ENCODE results near the gene FRMD4A. TPM values are rescaled to one million over a fixed set of nuclear protein-coding genes. Genes with fewer than 3 reads are reported as not detected.

The FRMD4A gene
- total RNA-seq, 1 experiment from 2014 or later: 7.0 TPM

DNA sequence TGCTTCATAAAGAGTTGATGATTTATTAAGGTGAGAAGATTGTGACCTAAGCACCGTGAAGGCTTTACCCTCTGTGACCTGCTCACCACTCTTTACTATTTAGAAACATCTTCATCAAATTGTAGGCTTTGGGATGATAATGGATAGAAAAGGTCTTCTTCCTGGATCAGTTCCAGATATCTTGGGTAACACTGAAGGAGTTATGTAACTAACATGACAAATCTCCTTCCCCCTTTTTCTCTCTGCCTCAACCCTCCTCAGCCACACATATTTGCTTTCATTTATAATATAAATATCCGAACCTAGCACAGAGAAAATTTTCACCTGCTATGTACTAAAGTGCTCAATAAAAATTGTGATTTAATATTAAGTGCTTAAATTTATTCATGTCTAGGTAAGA lies 151.5 kb downstream of the FRMD4A start:
- Mint-ChIP-seq H3K36me3 (ENCODE audit: insufficient read depth, unreplicated experiment) (no peaks in the 10 kb centered on the region), H3K27me3 (ENCODE audit: unreplicated experiment) (peaks cover 70% of the 10 kb centered on the region), H3K9me3 (ENCODE audit: low read depth, unreplicated experiment) (no peaks in the 10 kb centered on the region), H3K4me1 (ENCODE audit: low read depth, unreplicated experiment) (peaks cover 3% of the 10 kb centered on the region), H3K27ac (ENCODE audit: unreplicated experiment) (no peak overlapping the region), H3K4me3 (ENCODE audit: low read depth, unreplicated experiment) (no peak overlapping the region)
- intact Hi-C loops (cut with micrococcal nuclease; ENCODE audit: unreplicated experiment): no loop called here
- BruUV-seq (replicated peaks): no TSS peak
- DNase-seq: no peak
- CTCF ChIA-PET: no interaction called here
- TF ChIP-seq, protein P1, sequence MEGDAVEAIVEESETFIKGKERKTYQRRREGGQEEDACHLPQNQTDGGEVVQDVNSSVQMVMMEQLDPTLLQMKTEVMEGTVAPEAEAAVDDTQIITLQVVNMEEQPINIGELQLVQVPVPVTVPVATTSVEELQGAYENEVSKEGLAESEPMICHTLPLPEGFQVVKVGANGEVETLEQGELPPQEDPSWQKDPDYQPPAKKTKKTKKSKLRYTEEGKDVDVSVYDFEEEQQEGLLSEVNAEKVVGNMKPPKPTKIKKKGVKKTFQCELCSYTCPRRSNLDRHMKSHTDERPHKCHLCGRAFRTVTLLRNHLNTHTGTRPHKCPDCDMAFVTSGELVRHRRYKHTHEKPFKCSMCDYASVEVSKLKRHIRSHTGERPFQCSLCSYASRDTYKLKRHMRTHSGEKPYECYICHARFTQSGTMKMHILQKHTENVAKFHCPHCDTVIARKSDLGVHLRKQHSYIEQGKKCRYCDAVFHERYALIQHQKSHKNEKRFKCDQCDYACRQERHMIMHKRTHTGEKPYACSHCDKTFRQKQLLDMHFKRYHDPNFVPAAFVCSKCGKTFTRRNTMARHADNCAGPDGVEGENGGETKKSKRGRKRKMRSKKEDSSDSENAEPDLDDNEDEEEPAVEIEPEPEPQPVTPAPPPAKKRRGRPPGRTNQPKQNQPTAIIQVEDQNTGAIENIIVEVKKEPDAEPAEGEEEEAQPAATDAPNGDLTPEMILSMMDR (IDR thresholded peaks at IDR 0.05; ENCODE audit: unreplicated experiment): no peak

DNA sequence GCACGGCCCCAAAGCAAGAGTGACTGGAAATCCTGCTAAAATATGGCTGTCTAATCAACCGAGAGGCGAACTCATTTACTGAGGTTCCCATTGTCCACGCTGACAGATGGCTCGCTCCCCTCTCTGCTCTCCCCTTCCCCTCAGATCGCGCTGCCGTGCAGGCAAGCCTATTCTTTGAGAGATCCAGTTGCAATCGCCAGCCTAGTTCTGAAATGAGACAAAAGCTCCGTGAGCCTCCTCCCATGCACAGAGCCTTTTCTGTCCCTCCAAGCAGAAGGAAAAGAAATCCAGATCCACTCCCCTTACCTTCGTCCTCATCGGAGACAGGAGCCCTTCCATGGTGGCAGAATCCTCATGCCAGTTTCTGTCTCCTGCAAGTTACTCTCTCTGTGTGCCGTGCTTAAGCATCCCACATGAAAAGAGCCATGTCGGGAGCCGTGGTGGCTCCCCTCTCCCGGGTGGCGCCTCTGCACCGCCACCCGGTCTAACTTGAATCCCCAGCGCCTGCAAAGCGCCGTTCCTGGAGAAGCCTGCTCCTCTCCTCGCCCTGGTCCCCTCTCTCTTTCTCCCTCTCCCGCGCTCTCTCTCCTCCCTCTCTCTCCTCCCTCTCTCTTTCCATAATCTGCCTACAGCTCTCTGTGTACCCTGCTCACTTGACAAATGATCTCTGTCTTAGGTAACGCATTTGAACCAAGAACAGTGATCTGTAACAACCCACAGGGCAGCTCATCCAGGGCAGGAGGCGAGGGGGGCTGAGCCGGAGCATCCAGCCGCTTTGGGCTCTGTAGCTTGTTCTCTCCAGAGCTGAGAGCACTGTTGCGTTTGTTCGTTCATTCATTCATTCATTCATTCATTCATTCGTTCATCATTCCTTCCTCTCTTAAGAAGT lies 156.8 kb downstream of the FRMD4A start:
- Mint-ChIP-seq H3K4me3 (ENCODE audit: low read depth, unreplicated experiment) (peak overlapping the region; percentile 41), H3K36me3 (ENCODE audit: insufficient read depth, unreplicated experiment) (no peaks in the 10 kb centered on the region), H3K27ac (ENCODE audit: unreplicated experiment) (no peak overlapping the region), H3K4me1 (ENCODE audit: low read depth, unreplicated experiment) (peaks cover 11% of the 10 kb centered on the region), H3K27me3 (ENCODE audit: unreplicated experiment) (peaks cover 79% of the 10 kb centered on the region), H3K9me3 (ENCODE audit: low read depth, unreplicated experiment) (no peaks in the 10 kb centered on the region)
- no TSS peak for BruUV-seq (replicated peaks)
- TF ChIP-seq, protein P1 (IDR thresholded peaks at IDR 0.05; ENCODE audit: unreplicated experiment): no peak
- DNase-seq: no peak
- intact Hi-C loops (cut with micrococcal nuclease; ENCODE audit: unreplicated experiment): no loop called here
- CTCF ChIA-PET: interaction anchor here (0.6 kb wide), 1 partner anchor 22 kb away, joined by 3 read pairs; no protein-coding TSS in a partner anchor

DNA sequence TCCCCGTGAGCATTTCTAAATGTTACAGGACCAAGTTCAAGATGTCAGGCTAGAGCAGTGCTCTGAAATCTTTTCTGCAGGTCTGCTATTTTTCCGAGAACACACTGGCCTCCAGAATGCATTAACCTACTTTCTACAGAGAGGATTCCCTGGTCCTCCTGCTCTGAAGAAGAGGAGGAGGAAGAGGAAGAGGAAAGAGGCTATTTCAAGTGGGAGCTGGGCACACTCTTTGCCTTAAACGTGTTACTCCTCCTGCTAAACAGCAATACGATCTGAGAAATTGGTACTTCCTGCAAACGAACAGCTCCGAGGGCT lies 157.4 kb downstream of the FRMD4A start:
- BruUV-seq (replicated peaks): no TSS peak
- H3K27ac Mint-ChIP-seq (ENCODE audit: unreplicated experiment): no peak overlapping the region
- peaks cover 11% of the 10 kb centered on the region for H3K4me1 Mint-ChIP-seq (ENCODE audit: low read depth, unreplicated experiment)
- H3K36me3 Mint-ChIP-seq (ENCODE audit: insufficient read depth, unreplicated experiment): no peaks in the 10 kb centered on the region
- TF ChIP-seq, protein P1 (IDR thresholded peaks at IDR 0.05; ENCODE audit: unreplicated experiment): no peak
- peak overlapping the region; percentile 41 for H3K4me3 Mint-ChIP-seq (ENCODE audit: low read depth, unreplicated experiment)
- no peaks in the 10 kb centered on the region for H3K9me3 Mint-ChIP-seq (ENCODE audit: low read depth, unreplicated experiment)
- CTCF ChIA-PET: no interaction called here
- peaks cover 85% of the 10 kb centered on the region for H3K27me3 Mint-ChIP-seq (ENCODE audit: unreplicated experiment)
- intact Hi-C loops (cut with micrococcal nuclease; ENCODE audit: unreplicated experiment): no loop called here
- no peak for DNase-seq

DNA sequence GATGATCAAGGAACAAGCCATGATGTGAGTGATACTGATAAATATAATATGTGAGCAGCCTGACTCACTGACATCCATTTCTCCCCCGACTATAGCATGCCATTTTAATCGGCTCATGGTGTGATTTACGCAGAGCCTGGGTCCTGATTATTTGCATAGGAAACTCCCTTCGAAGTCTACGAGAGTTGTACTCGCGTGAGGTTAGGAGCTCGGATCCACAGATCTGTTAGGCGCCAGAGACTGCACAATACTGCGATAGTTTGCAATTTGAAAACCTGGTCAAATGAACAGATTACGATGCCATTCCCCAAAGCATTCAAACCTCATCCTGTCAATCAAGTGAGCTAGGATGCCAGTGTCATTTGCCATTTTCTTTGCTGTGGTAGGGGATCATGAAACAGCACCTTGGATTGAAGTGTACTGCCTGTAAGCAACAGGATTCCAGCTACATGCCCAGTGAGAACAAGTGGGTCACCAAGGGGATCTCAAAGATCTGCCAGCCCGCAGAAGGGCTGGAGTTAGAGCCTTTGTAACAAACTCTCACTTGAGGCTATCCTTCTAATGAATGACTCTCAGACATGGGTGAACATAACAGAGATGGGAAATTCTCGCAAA lies 158.3 kb downstream of the FRMD4A start:
- Mint-ChIP-seq H3K27ac (ENCODE audit: unreplicated experiment) (no peak overlapping the region), H3K4me1 (ENCODE audit: low read depth, unreplicated experiment) (peaks cover 11% of the 10 kb centered on the region), H3K9me3 (ENCODE audit: low read depth, unreplicated experiment) (no peaks in the 10 kb centered on the region), H3K36me3 (ENCODE audit: insufficient read depth, unreplicated experiment) (no peaks in the 10 kb centered on the region), H3K27me3 (ENCODE audit: unreplicated experiment) (peaks cover 92% of the 10 kb centered on the region), H3K4me3 (ENCODE audit: low read depth, unreplicated experiment) (no peak overlapping the region)
- intact Hi-C loops (cut with micrococcal nuclease; ENCODE audit: unreplicated experiment): no loop called here
- CTCF ChIA-PET: no interaction called here
- TF ChIP-seq, protein P1 (IDR thresholded peaks at IDR 0.05; ENCODE audit: unreplicated experiment): no peak
- no TSS peak for BruUV-seq (replicated peaks)
- no peak for DNase-seq
